Measurements from ENCODE around the gene PIK3AP1. TPM values are rescaled to one million over a fixed set of nuclear protein-coding genes. Genes with fewer than 3 reads are reported as not detected.

Gene PIK3AP1
- total and polyA plus RNA-seq, 2 of the 13 experiments (the other 11 are each of a cell fraction or from before 2014, with no cell fraction given) = 3.6 to 13.8 TPM

DNA sequence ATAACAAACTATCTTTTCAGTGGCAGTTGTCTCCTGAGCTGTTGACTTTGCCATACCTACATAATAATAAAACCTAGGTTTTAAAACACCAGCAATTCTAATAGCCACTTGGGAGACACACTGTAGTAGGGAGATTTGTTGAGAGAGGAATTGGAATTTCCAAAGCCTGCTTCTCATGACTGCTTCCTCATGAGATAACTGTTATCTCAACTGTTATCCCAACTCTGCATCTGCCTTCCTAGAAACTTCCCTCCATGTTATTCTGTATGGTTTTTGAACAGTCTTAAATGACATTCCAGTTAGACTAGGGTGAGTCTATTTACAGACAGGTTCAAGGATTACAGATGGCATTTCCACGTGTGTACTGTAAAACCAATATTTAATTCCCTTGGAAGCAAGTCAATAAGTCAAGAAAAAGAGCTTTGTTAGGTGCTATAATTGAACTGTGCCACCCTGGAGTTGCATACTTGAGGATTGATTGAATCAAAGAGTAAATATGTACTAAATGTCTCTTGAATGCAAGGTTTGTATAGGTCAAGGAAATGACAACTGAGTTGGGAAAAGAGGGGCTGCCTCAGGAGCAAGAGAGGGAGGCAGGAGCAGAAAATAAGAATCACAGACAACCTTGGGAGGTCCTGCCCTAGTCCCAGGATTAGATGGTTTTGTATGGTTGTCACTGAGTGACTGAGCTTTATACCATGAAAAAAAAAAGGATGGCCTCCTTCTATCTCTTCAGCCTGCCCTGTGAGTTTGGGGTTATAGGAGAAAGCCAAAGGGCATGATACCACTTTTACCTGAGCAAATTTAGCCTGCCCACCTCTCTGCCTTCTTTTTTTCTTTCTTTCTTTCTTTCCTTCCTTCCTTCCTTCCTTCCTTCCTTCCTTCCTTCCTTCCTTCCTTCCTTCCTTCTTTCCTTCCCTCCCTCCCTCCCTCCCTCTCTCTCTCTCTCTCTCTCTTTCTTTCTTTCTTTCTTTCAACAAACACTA, 123.6 kb downstream of the PIK3AP1 start (continued):
- TF ChIP-seq, protein P1, sequence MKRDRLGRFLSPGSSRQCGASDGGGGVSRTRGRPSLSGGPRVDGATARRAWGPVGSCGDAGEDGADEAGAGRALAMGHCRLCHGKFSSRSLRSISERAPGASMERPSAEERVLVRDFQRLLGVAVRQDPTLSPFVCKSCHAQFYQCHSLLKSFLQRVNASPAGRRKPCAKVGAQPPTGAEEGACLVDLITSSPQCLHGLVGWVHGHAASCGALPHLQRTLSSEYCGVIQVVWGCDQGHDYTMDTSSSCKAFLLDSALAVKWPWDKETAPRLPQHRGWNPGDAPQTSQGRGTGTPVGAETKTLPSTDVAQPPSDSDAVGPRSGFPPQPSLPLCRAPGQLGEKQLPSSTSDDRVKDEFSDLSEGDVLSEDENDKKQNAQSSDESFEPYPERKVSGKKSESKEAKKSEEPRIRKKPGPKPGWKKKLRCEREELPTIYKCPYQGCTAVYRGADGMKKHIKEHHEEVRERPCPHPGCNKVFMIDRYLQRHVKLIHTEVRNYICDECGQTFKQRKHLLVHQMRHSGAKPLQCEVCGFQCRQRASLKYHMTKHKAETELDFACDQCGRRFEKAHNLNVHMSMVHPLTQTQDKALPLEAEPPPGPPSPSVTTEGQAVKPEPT (CRISPR knock-in tag; IDR thresholded peaks at IDR 0.05; ENCODE audit: low read depth) = no peak
- no peak for TF ChIP-seq TAF1 (CRISPR knock-in tag; IDR thresholded peaks at IDR 0.05)
- TF ChIP-seq RBFOX2 (IDR thresholded peaks at IDR 0.05; ENCODE audit: low read depth, low read length) = no peak
- peak; percentile 42; the same call in 1 of the 2 replicates for TF ChIP-seq PPARG (CRISPR knock-in tag; conservative IDR thresholded peaks at IDR 0.05)
- no peak for TF ChIP-seq GLI4 (CRISPR knock-in tag; IDR thresholded peaks at IDR 0.05; ENCODE audit: borderline replicate concordance)
- TF ChIP-seq ZIK1 (CRISPR knock-in tag; IDR thresholded peaks at IDR 0.05; ENCODE audit: borderline replicate concordance, low read depth) = no peak
- no peak for TF ChIP-seq ZNF841 (CRISPR knock-in tag; IDR thresholded peaks at IDR 0.05; ENCODE audit: borderline replicate concordance)
- no peak for TF ChIP-seq ZNF331 (CRISPR knock-in tag; IDR thresholded peaks at IDR 0.05)
- no peak for TF ChIP-seq RELA (CRISPR knock-in tag; IDR thresholded peaks at IDR 0.05)
- no peak for TF ChIP-seq ZBTB34 (CRISPR knock-in tag; IDR thresholded peaks at IDR 0.05)
- peak; percentile 90 for TF ChIP-seq FOXA3 (CRISPR knock-in tag; IDR thresholded peaks at IDR 0.05)
- peak; percentile 72; the same call in 1 of the 2 replicates for TF ChIP-seq MIXL1 (CRISPR knock-in tag; IDR thresholded peaks at IDR 0.05)
- TF ChIP-seq MIER3 (CRISPR knock-in tag; IDR thresholded peaks at IDR 0.05; ENCODE audit: borderline replicate concordance) = no peak
- TF ChIP-seq, protein P2, sequence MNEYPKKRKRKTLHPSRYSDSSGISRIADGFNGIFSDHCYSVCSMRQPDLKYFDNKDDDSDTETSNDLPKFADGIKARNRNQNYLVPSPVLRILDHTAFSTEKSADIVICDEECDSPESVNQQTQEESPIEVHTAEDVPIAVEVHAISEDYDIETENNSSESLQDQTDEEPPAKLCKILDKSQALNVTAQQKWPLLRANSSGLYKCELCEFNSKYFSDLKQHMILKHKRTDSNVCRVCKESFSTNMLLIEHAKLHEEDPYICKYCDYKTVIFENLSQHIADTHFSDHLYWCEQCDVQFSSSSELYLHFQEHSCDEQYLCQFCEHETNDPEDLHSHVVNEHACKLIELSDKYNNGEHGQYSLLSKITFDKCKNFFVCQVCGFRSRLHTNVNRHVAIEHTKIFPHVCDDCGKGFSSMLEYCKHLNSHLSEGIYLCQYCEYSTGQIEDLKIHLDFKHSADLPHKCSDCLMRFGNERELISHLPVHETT (CRISPR knock-in tag; conservative IDR thresholded peaks at IDR 0.05) = no peak
- no peak for TF ChIP-seq ZNF484 (CRISPR knock-in tag; IDR thresholded peaks at IDR 0.05; ENCODE audit: borderline replicate concordance, low read depth)
- TF ChIP-seq HNRNPH1 (optimal IDR thresholded peaks at IDR 0.05; ENCODE audit: low read depth, low read length) = no peak
- no peak for TF ChIP-seq ZNF776 (CRISPR knock-in tag; IDR thresholded peaks at IDR 0.05)
- TF ChIP-seq FLYWCH1 (CRISPR knock-in tag; IDR thresholded peaks at IDR 0.05) = no peak
- TF ChIP-seq ZNF615 (CRISPR knock-in tag; IDR thresholded peaks at IDR 0.05; ENCODE audit: borderline replicate concordance) = peak; percentile 71; the same call in 1 of the 2 replicates
- TF ChIP-seq, protein P3, sequence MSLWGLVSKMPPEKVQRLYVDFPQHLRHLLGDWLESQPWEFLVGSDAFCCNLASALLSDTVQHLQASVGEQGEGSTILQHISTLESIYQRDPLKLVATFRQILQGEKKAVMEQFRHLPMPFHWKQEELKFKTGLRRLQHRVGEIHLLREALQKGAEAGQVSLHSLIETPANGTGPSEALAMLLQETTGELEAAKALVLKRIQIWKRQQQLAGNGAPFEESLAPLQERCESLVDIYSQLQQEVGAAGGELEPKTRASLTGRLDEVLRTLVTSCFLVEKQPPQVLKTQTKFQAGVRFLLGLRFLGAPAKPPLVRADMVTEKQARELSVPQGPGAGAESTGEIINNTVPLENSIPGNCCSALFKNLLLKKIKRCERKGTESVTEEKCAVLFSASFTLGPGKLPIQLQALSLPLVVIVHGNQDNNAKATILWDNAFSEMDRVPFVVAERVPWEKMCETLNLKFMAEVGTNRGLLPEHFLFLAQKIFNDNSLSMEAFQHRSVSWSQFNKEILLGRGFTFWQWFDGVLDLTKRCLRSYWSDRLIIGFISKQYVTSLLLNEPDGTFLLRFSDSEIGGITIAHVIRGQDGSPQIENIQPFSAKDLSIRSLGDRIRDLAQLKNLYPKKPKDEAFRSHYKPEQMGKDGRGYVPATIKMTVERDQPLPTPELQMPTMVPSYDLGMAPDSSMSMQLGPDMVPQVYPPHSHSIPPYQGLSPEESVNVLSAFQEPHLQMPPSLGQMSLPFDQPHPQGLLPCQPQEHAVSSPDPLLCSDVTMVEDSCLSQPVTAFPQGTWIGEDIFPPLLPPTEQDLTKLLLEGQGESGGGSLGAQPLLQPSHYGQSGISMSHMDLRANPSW (CRISPR knock-in tag; IDR thresholded peaks at IDR 0.05; ENCODE audit: borderline replicate concordance) = no peak
